RWPE1 (cell line): ENCODE measurements around the gene PGA4.

Experiments used
- CTCF ChIA-PET: fragments of 350-600 bp; sonication (Branson Sonifier 250); formaldehyde crosslinking; extraction: SDS; loops from one replicate; lab custom pipeline; 2021; lab: Yijun Ruan, JAX
- POLR2A ChIA-PET: fragments of 400-600 bp; formaldehyde crosslinking; extraction: SDS; loops from one replicate; lab custom pipeline; 2020; ENCODE audit warnings: antibody characterized with exemption; ENCODE audit not compliant: low non-redundant PET; lab: Yijun Ruan, JAX
- DNase-seq: peaks from one replicate; pipeline ENCODE4 v3.0.0; 2012; ENCODE audit warnings: low spot score
- H3K27ac ChIP-seq: fragments of 450-650 bp; 2 replicates; pipeline ENCODE4 v1.5.1; 2017
- CTCF ChIP-seq: fragments of 450-650 bp; conservative IDR thresholded peaks from 2 replicates; pipeline ENCODE4 v1.5.1; 2017; ENCODE audit warnings: low read depth, mild to moderate bottlenecking

Gene PGA4

DNA sequence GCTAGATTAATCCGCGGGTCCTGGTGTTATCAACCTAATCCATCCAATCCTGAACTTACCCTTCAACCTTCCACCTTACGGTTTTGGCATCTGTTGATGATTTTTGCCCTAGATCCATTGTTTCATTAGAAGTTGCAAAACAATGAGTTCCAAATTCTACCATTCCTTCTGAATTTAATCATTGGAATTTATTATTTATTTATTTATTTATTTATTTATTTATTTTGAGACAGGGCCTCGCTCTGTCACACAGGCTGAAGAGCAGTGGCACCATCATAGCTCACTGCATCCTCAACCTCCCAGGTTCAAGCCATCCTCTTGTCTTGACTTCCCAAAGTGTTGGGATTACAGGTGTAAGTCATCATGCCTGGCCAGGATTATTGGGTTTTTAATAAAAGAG is 40.7 kb upstream of the PGA4 start:
- ChIA-PET POLR2A (no interaction called here), CTCF (interaction anchor here (0.6 kb wide), 1 partner anchor 406 kb away, joined by 3 read pairs; no protein-coding TSS in a partner anchor)
- H3K27ac ChIP-seq, result no peak overlapping the region
- DNase-seq, result no peak
- TF ChIP-seq CTCF, result no peak

DNA sequence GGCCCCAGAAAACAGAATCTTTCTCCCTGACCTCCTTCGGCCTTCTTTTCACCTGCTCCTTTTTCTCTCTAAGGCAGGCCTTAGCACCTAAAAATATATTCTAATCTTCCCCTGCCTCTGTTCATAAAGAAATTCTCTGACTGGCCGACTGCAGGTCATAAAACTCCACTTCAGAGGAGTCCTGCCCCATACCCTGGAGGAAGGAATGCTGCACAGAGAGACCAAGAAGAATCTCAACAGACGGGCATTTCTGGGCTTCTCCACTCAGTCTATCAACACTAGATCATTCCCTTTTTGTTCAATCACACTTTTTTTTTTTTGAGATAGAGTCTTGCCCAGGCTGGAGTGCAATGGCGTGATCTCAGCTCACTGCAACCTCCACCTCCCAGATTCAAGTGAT is 38.5 kb upstream of the PGA4 start:
- TF ChIP-seq CTCF, result no peak
- ChIA-PET POLR2A (no interaction called here), CTCF (no interaction called here)
- H3K27ac ChIP-seq, result no peak overlapping the region
- no peak for DNase-seq

DNA sequence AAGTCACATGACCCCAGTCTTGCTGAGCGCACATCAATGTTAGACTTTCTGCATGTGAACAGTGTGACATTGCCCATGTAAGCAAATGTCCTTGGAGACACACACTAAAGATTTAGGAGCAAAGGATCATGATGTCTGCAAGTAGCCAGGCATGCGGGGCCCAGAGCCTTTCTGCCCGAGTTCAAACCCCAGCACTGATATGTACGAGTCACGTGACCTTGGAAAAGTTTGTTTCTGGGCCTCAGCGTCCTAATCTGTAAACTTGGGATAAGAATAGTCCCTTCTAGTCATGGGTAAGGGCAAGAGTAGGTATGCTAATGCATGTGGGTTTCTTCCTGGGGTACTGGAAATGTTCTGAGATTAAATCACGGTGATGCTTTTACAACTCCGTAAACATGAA is 35.6 kb upstream of the PGA4 start:
- DNase-seq, result no peak
- CTCF ChIA-PET, result interaction anchor here (1.8 kb wide), 1 partner anchor 223 kb away, joined by 4 read pairs; no protein-coding TSS in a partner anchor
- POLR2A ChIA-PET, result no interaction called here
- no peak overlapping the region for H3K27ac ChIP-seq
- TF ChIP-seq CTCF, result no peak

- POLR2A ChIA-PET, result no interaction called here
- H3K27ac ChIP-seq, result no peak overlapping the region
- DNase-seq, result peak; percentile 70
- peak; percentile 91 for TF ChIP-seq CTCF
- CTCF ChIA-PET, result interaction anchor here (0.5 to 1.8 kb wide), 10 partner anchors 8 to 429 kb away, joined by 3 to 5 read pairs (median 3); no protein-coding TSS in a partner anchor
Observed at GRCh38 chr11:61187505-61188130, 34.5 kb upstream of the PGA4 start.

GRCh38 chr11:61189933-61190332 is 32.2 kb upstream of the PGA4 start:
- POLR2A ChIA-PET, result no interaction called here
- no peak overlapping the region for H3K27ac ChIP-seq
- CTCF ChIA-PET, result interaction anchor here (0.6 kb wide), 1 partner anchor 366 kb away, joined by 3 read pairs; no protein-coding TSS in a partner anchor
- no peak for DNase-seq
- TF ChIP-seq CTCF, result no peak

DNA sequence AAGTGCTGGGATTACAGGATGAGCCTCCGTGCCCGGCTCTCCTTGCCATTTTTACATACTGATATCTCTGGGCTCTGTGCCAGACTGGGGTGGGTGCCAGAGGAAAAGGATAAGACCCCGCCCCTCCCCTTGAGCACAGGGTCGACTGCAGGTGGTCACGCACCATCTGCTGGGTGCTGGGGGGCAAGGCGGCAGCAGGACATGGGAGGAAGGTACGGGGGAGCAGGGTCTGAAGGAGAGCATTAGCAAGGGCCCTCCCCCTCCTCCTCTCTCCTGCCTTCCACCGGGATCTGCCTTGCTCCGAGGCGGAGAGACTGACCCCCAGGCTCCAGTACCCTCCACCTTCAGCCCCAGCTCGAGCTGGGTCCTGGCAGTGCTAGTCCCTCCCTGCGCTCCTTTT is 28.6 kb upstream of the PGA4 start:
- no peak overlapping the region for H3K27ac ChIP-seq
- CTCF ChIA-PET, result interaction anchor here (0.7 kb wide), 1 partner anchor 197 kb away, joined by 3 read pairs; no protein-coding TSS in a partner anchor
- POLR2A ChIA-PET, result no interaction called here
- no peak for DNase-seq
- no peak for TF ChIP-seq CTCF
